ENCODE data around the gene SPACA4. TPM values are rescaled to one million over a fixed set of nuclear protein-coding genes. Genes with fewer than 3 reads are reported as not detected.

The SPACA4 gene
- total and polyA plus RNA-seq, 2 of the 4 experiments (the other 2 are of a cell fraction): not detected

DNA sequence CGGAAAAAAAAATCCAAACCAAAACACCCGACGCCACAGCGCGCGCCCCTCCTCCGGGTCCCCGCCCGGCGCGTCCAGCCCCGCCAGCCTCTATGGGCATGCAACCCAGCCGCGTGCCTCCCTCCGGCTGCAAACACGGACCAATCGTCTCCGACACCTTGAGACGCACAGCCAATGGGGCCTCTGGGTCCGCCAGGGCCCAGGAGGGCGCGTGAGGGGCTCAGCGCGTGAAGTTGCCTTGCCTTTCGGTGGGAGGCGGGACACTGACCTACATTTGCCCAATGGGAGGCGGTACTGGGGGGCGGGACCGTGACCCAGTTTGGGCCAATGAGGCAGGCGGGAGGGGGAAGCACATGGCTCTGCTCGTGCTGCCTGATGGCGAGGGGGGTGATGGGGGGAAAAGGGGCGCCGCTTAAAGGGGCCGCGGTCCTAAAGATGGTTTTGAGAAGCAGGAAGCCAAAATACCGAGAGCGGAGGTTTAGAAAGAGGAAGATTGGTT is 31.0 kb downstream of the SPACA4 start:
- H3K79me1 ChIP-seq (ENCODE audit: low read depth in 1 of 2, low read length in 2 of 2): peaks cover 0 to 18% of the 10 kb centered on the region in 2 experiments; a peak in 3 of 4 replicates
- dilution Hi-C loops (cut with HindIII; ENCODE audit: low sequenced_read_pairs, unreplicated experiment): no loop called here
- H3K14ac ChIP-seq (replicated peaks; ENCODE audit: low read depth, low read length): peak overlapping the region; percentile 65
- H3K18ac ChIP-seq (ENCODE audit: low read depth, low read length): peak overlapping the region; percentile 71
- H3K9me3 ChIP-seq (ENCODE audit: control insufficient read depth, insufficient read depth, low read length): no peaks in the 10 kb centered on the region
- H2BK20ac ChIP-seq (ENCODE audit: low read depth, low read length): peak overlapping the region; percentile 81; the same call in 1 of the 2 replicates
- ChIA-PET POLR2A (ENCODE audit: unreplicated experiment) (interaction anchor here (0.5 to 0.7 kb wide), 3 partner anchors 18 to 61 kb away, joined by 3 read pairs; partner anchors contain the start of genes RPL18 and SPHK2), CTCF (no interaction called here)
- no peaks in the 10 kb centered on the region for H3K27me3 ChIP-seq (ENCODE audit: control insufficient read depth, insufficient read depth, low read length)
- peak overlapping the region; percentile 62 for H3K4me3 ChIP-seq (ENCODE audit: insufficient read depth, low read depth, low read length)
- H4K20me1 ChIP-seq (ENCODE audit: insufficient read depth, low read length): peaks cover 4% of the 10 kb centered on the region; the same call in 1 of the 2 replicates
- peak overlapping the region; percentile 60 for H3K9ac ChIP-seq (ENCODE audit: low read depth, low read length)
- TF ChIP-seq MAZ (IDR thresholded peaks at IDR 0.05; ENCODE audit: borderline replicate concordance, low read depth, low read length) (peak; percentile 97), NFE2L2 (IDR thresholded peaks at IDR 0.05; ENCODE audit: low read depth, low read length) (peak; percentile 52; the same call in 1 of the 2 replicates), BHLHE40 (IDR thresholded peaks at IDR 0.05; ENCODE audit: low read depth, low read length) (peak; percentile 80), RCOR1 (IDR thresholded peaks at IDR 0.05; ENCODE audit: insufficient replicate concordance, low read length) (no peak), MXI1 (IDR thresholded peaks at IDR 0.05; ENCODE audit: borderline replicate concordance, low read depth, low read length) (peak; percentile 36; the same call in 1 of the 2 replicates), FOS (IDR thresholded peaks at IDR 0.05; ENCODE audit: low read depth, low read length) (peak; percentile 64), RFX5 (IDR thresholded peaks at IDR 0.05; ENCODE audit: low read depth, low read length) (no peak)
- TF ChIP-seq, protein P1, sequence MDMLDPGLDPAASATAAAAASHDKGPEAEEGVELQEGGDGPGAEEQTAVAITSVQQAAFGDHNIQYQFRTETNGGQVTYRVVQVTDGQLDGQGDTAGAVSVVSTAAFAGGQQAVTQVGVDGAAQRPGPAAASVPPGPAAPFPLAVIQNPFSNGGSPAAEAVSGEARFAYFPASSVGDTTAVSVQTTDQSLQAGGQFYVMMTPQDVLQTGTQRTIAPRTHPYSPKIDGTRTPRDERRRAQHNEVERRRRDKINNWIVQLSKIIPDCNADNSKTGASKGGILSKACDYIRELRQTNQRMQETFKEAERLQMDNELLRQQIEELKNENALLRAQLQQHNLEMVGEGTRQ (IDR thresholded peaks at IDR 0.05; ENCODE audit: low read depth, low read length): peak; percentile 88
- H2BK120ac ChIP-seq (ENCODE audit: low read depth, low read length): peak overlapping the region; percentile 50
- H2BK5ac ChIP-seq (ENCODE audit: low read depth, low read length, poor library complexity, severe bottlenecking): peak overlapping the region; percentile 76
- peaks cover 24% of the 10 kb centered on the region for H3K9me1 ChIP-seq (ENCODE audit: insufficient read depth, low read length)
- H2BK15ac ChIP-seq (ENCODE audit: low read depth, low read length): peak overlapping the region; percentile 77; the same call in 2 of the 3 replicates
- peak overlapping the region; percentile 43 to 93 for H4K8ac ChIP-seq (ENCODE audit: low read depth in 2 of 2, low read length in 2 of 2)
- H3K4me1 ChIP-seq (ENCODE audit: control insufficient read depth, insufficient read depth, low read length): peaks cover 28% of the 10 kb centered on the region
- H4K91ac ChIP-seq (ENCODE audit: insufficient read depth, low read depth, low read length): peak overlapping the region; percentile 77
- H4K5ac ChIP-seq (ENCODE audit: low read depth, low read length): peak overlapping the region; percentile 72
- H3K4me2 ChIP-seq (ENCODE audit: low read depth, low read length): peak overlapping the region; percentile 65
- peak overlapping the region; percentile 84; the same call in 1 of the 2 replicates for H3K56ac ChIP-seq (ENCODE audit: extremely low read depth, insufficient read depth, low read length)
- no peak overlapping the region; the same call in 1 of the 2 replicates for H2AK5ac ChIP-seq (ENCODE audit: low read depth, low read length)
- BruUV-seq (replicated peaks): no TSS peak
- H3K4ac ChIP-seq (ENCODE audit: low read depth, low read length): peak overlapping the region; percentile 96
- H2AFZ ChIP-seq (replicated peaks; ENCODE audit: low read length, poor library complexity): peak overlapping the region; percentile 95
- in situ Hi-C loops (cut with MboI; ENCODE audit: low sequenced_read_pairs): no loop called here
- ATAC-seq (ENCODE audit: low read depth) (peak; percentile 79), DNase-seq (peak; percentile 99)
- no peaks in the 10 kb centered on the region; the same call in 1 of the 2 replicates for H3K36me3 ChIP-seq (ENCODE audit: control insufficient read depth, insufficient read depth, low read length)
- peak overlapping the region; percentile 64 for H3K23ac ChIP-seq (ENCODE audit: low read depth, low read length)
- 1% methylated on average over 29 of the region's 38 CpGs; no CpG with 5 or more reads in 1 of the 2 experiments for WGBS, 2 experiments (ENCODE audit: extremely low coverage in 2 of 2, insufficient read length in 1 of 2)
- H3K27ac ChIP-seq (ENCODE audit: insufficient read depth, low read length): peak overlapping the region; percentile 81
- H2AK9ac ChIP-seq (replicated peaks; ENCODE audit: low read depth, low read length, poor library complexity): peak overlapping the region; percentile 84
- intact Hi-C loops (cut with micrococcal nuclease): no loop called here
